Measurements from ENCODE around the gene NT5C1A.

NT5C1A gene

DNA sequence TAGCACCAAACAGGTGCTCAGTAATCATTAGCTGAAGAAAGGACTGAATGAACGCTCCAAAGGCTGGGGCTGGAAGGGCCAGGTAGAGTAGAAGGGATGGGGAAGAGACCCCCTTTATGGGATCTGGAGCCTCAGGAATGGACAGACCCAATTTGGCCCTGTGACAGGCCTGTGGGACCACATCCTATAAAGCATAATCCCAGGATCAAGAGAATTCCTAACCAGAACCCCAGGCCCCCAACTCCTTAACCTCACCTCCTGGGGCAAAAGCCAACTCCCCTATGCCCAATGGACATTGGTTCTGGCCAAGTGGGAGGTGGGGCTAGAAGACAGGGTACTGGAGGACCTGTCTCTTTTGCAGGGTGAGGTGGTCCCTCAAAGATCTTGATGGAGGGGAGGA, 10.1 kb upstream of the NT5C1A start:
- TF ChIP-seq ZNF510 (tag by site-specific recombination; IDR thresholded peaks at IDR 0.05; ENCODE audit: insufficient replicate concordance), result no peak
- TF ChIP-seq, protein P1, sequence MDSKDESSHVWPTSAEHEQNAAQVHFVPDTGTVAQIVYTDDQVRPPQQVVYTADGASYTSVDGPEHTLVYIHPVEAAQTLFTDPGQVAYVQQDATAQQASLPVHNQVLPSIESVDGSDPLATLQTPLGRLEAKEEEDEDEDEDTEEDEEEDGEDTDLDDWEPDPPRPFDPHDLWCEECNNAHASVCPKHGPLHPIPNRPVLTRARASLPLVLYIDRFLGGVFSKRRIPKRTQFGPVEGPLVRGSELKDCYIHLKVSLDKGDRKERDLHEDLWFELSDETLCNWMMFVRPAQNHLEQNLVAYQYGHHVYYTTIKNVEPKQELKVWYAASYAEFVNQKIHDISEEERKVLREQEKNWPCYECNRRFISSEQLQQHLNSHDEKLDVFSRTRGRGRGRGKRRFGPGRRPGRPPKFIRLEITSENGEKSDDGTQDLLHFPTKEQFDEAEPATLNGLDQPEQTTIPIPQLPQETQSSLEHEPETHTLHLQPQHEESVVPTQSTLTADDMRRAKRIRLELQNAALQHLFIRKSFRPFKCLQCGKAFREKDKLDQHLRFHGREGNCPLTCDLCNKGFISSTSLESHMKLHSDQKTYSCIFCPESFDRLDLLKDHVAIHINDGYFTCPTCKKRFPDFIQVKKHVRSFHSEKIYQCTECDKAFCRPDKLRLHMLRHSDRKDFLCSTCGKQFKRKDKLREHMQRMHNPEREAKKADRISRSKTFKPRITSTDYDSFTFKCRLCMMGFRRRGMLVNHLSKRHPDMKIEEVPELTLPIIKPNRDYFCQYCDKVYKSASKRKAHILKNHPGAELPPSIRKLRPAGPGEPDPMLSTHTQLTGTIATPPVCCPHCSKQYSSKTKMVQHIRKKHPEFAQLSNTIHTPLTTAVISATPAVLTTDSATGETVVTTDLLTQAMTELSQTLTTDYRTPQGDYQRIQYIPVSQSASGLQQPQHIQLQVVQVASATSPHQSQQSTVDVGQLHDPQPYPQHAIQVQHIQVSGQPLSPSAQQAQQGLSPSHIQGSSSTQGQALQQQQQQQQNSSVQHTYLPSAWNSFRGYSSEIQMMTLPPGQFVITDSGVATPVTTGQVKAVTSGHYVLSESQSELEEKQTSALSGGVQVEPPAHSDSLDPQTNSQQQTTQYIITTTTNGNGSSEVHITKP (tag by site-specific recombination; IDR thresholded peaks at IDR 0.05), result peak; percentile 82
- ChIA-PET CTCF (interaction anchor here (0.5 to 3.5 kb wide), 4 partner anchors 10 to 38 kb away, joined by 3 to 19 read pairs (median 6); partner anchors contain the start of gene NT5C1A), POLR2A (interaction anchor here (0.8 to 1.6 kb wide), 2 partner anchors 10 to 20 kb away, joined by 3 to 5 read pairs; partner anchors contain the start of gene NT5C1A)
- Histone ChIP-seq H3K9me3 (ENCODE audit: control insufficient read depth, insufficient read depth, low read depth, low read length) (no peaks in the 10 kb centered on the region), H3K4me1 (ENCODE audit: control insufficient read depth, insufficient read depth, low read length) (no peaks in the 10 kb centered on the region), H3K4me3 (ENCODE audit: low read depth, low read length) (no peak overlapping the region), H3K27ac (ENCODE audit: extremely low read depth, low read depth, low read length) (no peak overlapping the region), H3K36me3 (ENCODE audit: control insufficient read depth in 2 of 2, insufficient read depth in 1 of 2, low read length in 2 of 2) (no peaks in the 10 kb centered on the region)

DNA sequence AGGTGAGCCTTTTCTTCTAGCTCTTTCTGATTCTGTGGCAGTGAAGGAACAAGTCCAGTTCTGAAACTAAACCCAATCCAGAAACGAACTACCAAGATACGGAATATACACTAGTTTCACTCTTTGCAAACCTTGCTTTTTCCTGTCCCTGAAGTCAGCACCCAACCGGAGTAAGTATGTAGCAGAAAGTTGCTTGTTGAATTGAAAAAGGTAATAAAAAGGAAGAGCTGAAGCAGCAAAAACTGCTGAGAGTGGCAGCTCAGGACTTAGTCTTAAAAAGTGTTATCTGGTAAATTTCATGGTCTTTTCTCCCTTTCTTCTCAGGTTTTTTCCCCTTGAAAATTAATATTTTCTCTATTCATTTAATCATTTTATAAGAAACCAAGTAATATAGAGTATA, 9.4 kb upstream of the NT5C1A start:
- H3K4me1 ChIP-seq (ENCODE audit: control insufficient read depth, insufficient read depth, low read length), result no peaks in the 10 kb centered on the region
- no peaks in the 10 kb centered on the region for H3K36me3 ChIP-seq (ENCODE audit: control insufficient read depth in 2 of 2, insufficient read depth in 1 of 2, low read length in 2 of 2)
- H3K27ac ChIP-seq (ENCODE audit: extremely low read depth, low read depth, low read length), result no peak overlapping the region
- H3K9me3 ChIP-seq (ENCODE audit: control insufficient read depth, insufficient read depth, low read depth, low read length), result no peaks in the 10 kb centered on the region
- no peak for TF ChIP-seq ZNF391 (tag by site-specific recombination; IDR thresholded peaks at IDR 0.05; ENCODE audit: borderline replicate concordance, low read depth)
- no peak for TF ChIP-seq ZSCAN30 (tag by site-specific recombination; IDR thresholded peaks at IDR 0.05)
- TF ChIP-seq ZNF596 (tag by site-specific recombination; IDR thresholded peaks at IDR 0.05), result no peak
- no peak for TF ChIP-seq ZNF670 (tag by site-specific recombination; IDR thresholded peaks at IDR 0.05; ENCODE audit: low read depth)
- TF ChIP-seq ZNF362 (tag by site-specific recombination; IDR thresholded peaks at IDR 0.05), result no peak
- TF ChIP-seq, protein P2, sequence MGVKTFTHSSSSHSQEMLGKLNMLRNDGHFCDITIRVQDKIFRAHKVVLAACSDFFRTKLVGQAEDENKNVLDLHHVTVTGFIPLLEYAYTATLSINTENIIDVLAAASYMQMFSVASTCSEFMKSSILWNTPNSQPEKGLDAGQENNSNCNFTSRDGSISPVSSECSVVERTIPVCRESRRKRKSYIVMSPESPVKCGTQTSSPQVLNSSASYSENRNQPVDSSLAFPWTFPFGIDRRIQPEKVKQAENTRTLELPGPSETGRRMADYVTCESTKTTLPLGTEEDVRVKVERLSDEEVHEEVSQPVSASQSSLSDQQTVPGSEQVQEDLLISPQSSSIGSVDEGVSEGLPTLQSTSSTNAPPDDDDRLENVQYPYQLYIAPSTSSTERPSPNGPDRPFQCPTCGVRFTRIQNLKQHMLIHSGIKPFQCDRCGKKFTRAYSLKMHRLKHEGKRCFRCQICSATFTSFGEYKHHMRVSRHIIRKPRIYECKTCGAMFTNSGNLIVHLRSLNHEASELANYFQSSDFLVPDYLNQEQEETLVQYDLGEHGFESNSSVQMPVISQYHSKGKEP (tag by site-specific recombination; IDR thresholded peaks at IDR 0.05), result no peak
- TF ChIP-seq SP7 (tag by site-specific recombination; IDR thresholded peaks at IDR 0.05), result no peak
- TF ChIP-seq ZNF792 (tag by site-specific recombination; IDR thresholded peaks at IDR 0.05), result no peak
- no peak for TF ChIP-seq ZSCAN18 (tag by site-specific recombination; IDR thresholded peaks at IDR 0.05)
- no peak for TF ChIP-seq ZNF548 (tag by site-specific recombination; IDR thresholded peaks at IDR 0.05)
- no peak for TF ChIP-seq ZNF776 (tag by site-specific recombination; IDR thresholded peaks at IDR 0.05; ENCODE audit: borderline replicate concordance)
- no peak for TF ChIP-seq ZNF514 (tag by site-specific recombination; IDR thresholded peaks at IDR 0.05)
- TF ChIP-seq ZNF169 (tag by site-specific recombination; IDR thresholded peaks at IDR 0.05), result no peak
- no peak for TF ChIP-seq ATF2 (tag by site-specific recombination; IDR thresholded peaks at IDR 0.05; ENCODE audit: low read depth)
- no peak for TF ChIP-seq ZNF549 (tag by site-specific recombination; IDR thresholded peaks at IDR 0.05)
- no peak overlapping the region for H3K4me3 ChIP-seq (ENCODE audit: low read depth, low read length)
- ChIA-PET CTCF (interaction anchor here (0.6 to 3.5 kb wide), 7 partner anchors 9 to 1239 kb away, joined by 3 to 19 read pairs (median 3); partner anchors contain the start of gene NT5C1A), POLR2A (interaction anchor here (0.8 to 1.6 kb wide), 2 partner anchors 10 to 20 kb away, joined by 3 to 5 read pairs; partner anchors contain the start of gene NT5C1A)

All from HEK293 (cell line).